ENCODE results near the gene KIZ.

KIZ gene

GRCh38 chr20:21174516-21175239, 48.8 kb downstream of the KIZ start:
- in situ Hi-C loops (cut with HindIII; ENCODE audit: low sequenced_read_pairs), result no loop called here

GRCh38 chr20:21175433-21175832, 49.6 kb downstream of the KIZ start:
- in situ Hi-C loops (cut with HindIII; ENCODE audit: low sequenced_read_pairs), result no loop called here

GRCh38 chr20:21177767-21178166, 51.9 kb downstream of the KIZ start:
- in situ Hi-C loops (cut with HindIII; ENCODE audit: low sequenced_read_pairs), result no loop called here

- in situ Hi-C loops (cut with HindIII; ENCODE audit: low sequenced_read_pairs), result no loop called here
These were observed 53.9 kb downstream of the KIZ start for GRCh38 chr20:21179757-21180156.

GRCh38 chr20:21180248-21180647, 54.4 kb downstream of the KIZ start:
- in situ Hi-C loops (cut with HindIII; ENCODE audit: low sequenced_read_pairs), result no loop called here

- in situ Hi-C loops (cut with HindIII; ENCODE audit: low sequenced_read_pairs), result no loop called here
These were observed 55.1 kb downstream of the KIZ start for GRCh38 chr20:21181028-21181427.

- in situ Hi-C loops (cut with HindIII; ENCODE audit: low sequenced_read_pairs), result no loop called here
These were observed 57.1 kb downstream of the KIZ start for GRCh38 chr20:21182832-21183563.

- in situ Hi-C loops (cut with HindIII; ENCODE audit: low sequenced_read_pairs), result no loop called here
These were observed 57.8 kb downstream of the KIZ start for GRCh38 chr20:21183722-21184121.

- in situ Hi-C loops (cut with HindIII; ENCODE audit: low sequenced_read_pairs), result no loop called here
These were observed 58.9 kb downstream of the KIZ start for GRCh38 chr20:21184819-21185218.

GRCh38 chr20:21185849-21186248, 60.0 kb downstream of the KIZ start:
- in situ Hi-C loops (cut with HindIII; ENCODE audit: low sequenced_read_pairs), result no loop called here

- in situ Hi-C loops (cut with HindIII; ENCODE audit: low sequenced_read_pairs), result no loop called here
These were observed 64.1 kb downstream of the KIZ start for GRCh38 chr20:21189761-21190523.

GRCh38 chr20:21190869-21191268, 65.0 kb downstream of the KIZ start:
- in situ Hi-C loops (cut with HindIII; ENCODE audit: low sequenced_read_pairs), result no loop called here

- in situ Hi-C loops (cut with HindIII; ENCODE audit: low sequenced_read_pairs), result no loop called here
These were observed 66.0 kb downstream of the KIZ start for GRCh38 chr20:21191839-21192238.

- in situ Hi-C loops (cut with HindIII; ENCODE audit: low sequenced_read_pairs), result no loop called here
These were observed 76.4 kb downstream of the KIZ start for GRCh38 chr20:21202259-21202658.

GRCh38 chr20:21203088-21203656, 77.3 kb downstream of the KIZ start:
- in situ Hi-C loops (cut with HindIII; ENCODE audit: low sequenced_read_pairs), result no loop called here

GRCh38 chr20:21206584-21206983, 80.7 kb downstream of the KIZ start:
- in situ Hi-C loops (cut with HindIII; ENCODE audit: low sequenced_read_pairs), result no loop called here

- in situ Hi-C loops (cut with HindIII; ENCODE audit: low sequenced_read_pairs), result no loop called here
These were observed 83.1 kb downstream of the KIZ start for GRCh38 chr20:21208999-21209398.

- in situ Hi-C loops (cut with HindIII; ENCODE audit: low sequenced_read_pairs), result no loop called here
These were observed 83.8 kb downstream of the KIZ start for GRCh38 chr20:21209668-21210067.

GRCh38 chr20:21213691-21214090, 87.8 kb downstream of the KIZ start:
- in situ Hi-C loops (cut with HindIII; ENCODE audit: low sequenced_read_pairs), result no loop called here

- in situ Hi-C loops (cut with HindIII; ENCODE audit: low sequenced_read_pairs), result no loop called here
These were observed 88.5 kb downstream of the KIZ start for GRCh38 chr20:21214431-21214830.

- in situ Hi-C loops (cut with HindIII; ENCODE audit: low sequenced_read_pairs), result loop anchor here (10.0 kb wide), 1 partner anchor 355 kb away; no protein-coding TSS in a partner anchor
These were observed 93.8 kb downstream of the KIZ start for GRCh38 chr20:21219686-21220085.

Data from DLD1 (cell line).